PFSK-1 (cell line): ENCODE data around the gene IDH3A.

Experiments
- FOXP2 ChIP-seq: optimal IDR thresholded peaks from 2 replicates; pipeline ENCODE3; 2011; ENCODE audit warnings: borderline replicate concordance, control low read depth, inconsistent platforms; ENCODE audit not compliant: insufficient read depth; ENCODE audit errors: extremely low read length, extremely low read depth
- POLR2AphosphoS5 ChIP-seq: IDR thresholded peaks from 2 replicates; pipeline ENCODE4 v1.6.1; 2012; ENCODE audit warnings: low read depth, mild to moderate bottlenecking, control low read depth, low read length, moderate library complexity
- REST ChIP-seq, 2 experiments: IDR thresholded peaks; 2 replicates each; pipeline versions ENCODE4 v1.6.1 to v1.8.0; 2011 to 2012; ENCODE audit warnings: low read depth in 2 of 2, low read length in 2 of 2, control low read depth in 1 of 2, inconsistent platforms in 1 of 2, mild to moderate bottlenecking in 1 of 2, moderate library complexity in 1 of 2; ENCODE audit not compliant: insufficient read depth in 1 of 2
- SIN3A ChIP-seq: IDR thresholded peaks from 2 replicates; pipeline ENCODE4 v1.6.1; 2012; ENCODE audit warnings: mild to moderate bottlenecking, low read length, moderate library complexity, borderline replicate concordance; ENCODE audit not compliant: insufficient read depth
- TAF1 ChIP-seq: IDR thresholded peaks from 2 replicates; pipeline ENCODE4 v1.6.1; 2012; ENCODE audit warnings: low read length, control low read depth, borderline replicate concordance; ENCODE audit not compliant: insufficient read depth

The IDH3A gene

GRCh38 chr15:78178064-78178463 is 28.9 kb downstream of the IDH3A start:
- no peak for TF ChIP-seq FOXP2
- no peak for TF ChIP-seq SIN3A
- TF ChIP-seq POLR2AphosphoS5, result no peak
- TF ChIP-seq TAF1, result no peak
- no peak for TF ChIP-seq REST (IDR thresholded peaks at IDR 0.05; ENCODE audit: insufficient read depth in 1 of 2, low read depth in 2 of 2, low read length in 2 of 2)

- TF ChIP-seq TAF1 (no peak), REST (IDR thresholded peaks at IDR 0.05; ENCODE audit: insufficient read depth in 1 of 2, low read depth in 2 of 2, low read length in 2 of 2) (no peak), FOXP2 (no peak), POLR2AphosphoS5 (no peak), SIN3A (no peak)
Observed at GRCh38 chr15:78179286-78179840, 30.2 kb downstream of the IDH3A start.

DNA sequence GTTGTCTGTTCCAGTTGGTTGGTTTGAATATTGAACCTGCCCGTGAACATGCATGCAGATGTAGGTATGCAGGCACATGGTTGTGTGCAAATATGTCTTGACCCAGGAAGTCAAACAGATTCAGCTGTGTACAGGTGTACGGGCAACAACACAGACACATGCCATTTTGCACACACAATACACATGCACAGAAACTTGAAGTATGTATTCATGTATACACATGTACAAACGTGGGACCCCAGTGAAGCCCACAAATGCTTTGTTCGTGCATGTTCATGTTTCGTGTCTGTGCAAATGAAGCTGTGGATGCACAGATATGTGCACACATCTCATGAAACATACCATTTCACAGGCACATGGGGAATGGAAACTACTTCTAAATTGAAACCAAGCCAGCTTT is 30.7 kb downstream of the IDH3A start:
- TF ChIP-seq TAF1 (no peak), SIN3A (no peak), POLR2AphosphoS5 (no peak), REST (IDR thresholded peaks at IDR 0.05; ENCODE audit: insufficient read depth in 1 of 2, low read depth in 2 of 2, low read length in 2 of 2) (no peak), FOXP2 (no peak)

DNA sequence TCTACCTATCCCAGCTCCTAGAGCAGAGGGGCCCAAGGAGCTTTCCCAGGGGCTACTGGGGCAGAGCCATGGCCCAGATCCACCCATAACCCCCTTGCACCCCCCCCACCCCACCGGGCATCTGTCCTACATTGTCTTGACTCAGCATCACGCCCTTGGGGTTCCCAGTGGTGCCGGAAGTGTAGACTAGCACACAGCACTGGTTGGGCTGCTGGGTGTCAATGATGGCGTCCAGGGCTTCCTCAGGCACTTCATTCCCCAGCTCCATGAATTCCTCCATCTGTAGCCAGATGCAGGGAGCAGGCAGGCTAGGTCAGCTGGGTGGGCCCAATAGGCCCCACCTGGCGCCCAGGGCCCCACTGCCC is 33.2 kb downstream of the IDH3A start:
- TF ChIP-seq REST (IDR thresholded peaks at IDR 0.05; ENCODE audit: insufficient read depth in 1 of 2, low read depth in 2 of 2, low read length in 2 of 2) (no peak), FOXP2 (no peak), POLR2AphosphoS5 (no peak), TAF1 (no peak), SIN3A (no peak)

GRCh38 chr15:78182821-78183220 is 33.7 kb downstream of the IDH3A start:
- no peak for TF ChIP-seq SIN3A
- no peak for TF ChIP-seq TAF1
- TF ChIP-seq FOXP2, result no peak
- no peak for TF ChIP-seq POLR2AphosphoS5
- no peak for TF ChIP-seq REST (IDR thresholded peaks at IDR 0.05; ENCODE audit: insufficient read depth in 1 of 2, low read depth in 2 of 2, low read length in 2 of 2)
